AG09309 (cell line): ENCODE measurements around the gene STK32C.
"Not testable (repeated sequence)": the region's sequence is repeated elsewhere in the genome, so short reads cannot be mapped to it uniquely, and the experiment has no call there.

Source experiments
- DNase-seq: peaks from one replicate; pipeline ENCODE4 v3.0.0-alpha.2; 2010; ENCODE audit warnings: low read depth
- H3K4me3 ChIP-seq: 2 replicates; pipeline ENCODE4 v1.5.1; 2011; ENCODE audit warnings: mild to moderate bottlenecking, low read depth, low read length, moderate library complexity; ENCODE audit not compliant: control insufficient read depth
- CTCF ChIP-seq: IDR thresholded peaks from 2 replicates; pipeline ENCODE4 v1.5.1; 2011; ENCODE audit warnings: mild to moderate bottlenecking, low read depth, low read length, inconsistent platforms; ENCODE audit not compliant: insufficient read depth, control insufficient read depth; ENCODE audit errors: missing control alignments

STK32C gene

GRCh38 chr10:132272231-132272971 is 35.3 kb downstream of the STK32C start:
- DNase-seq, result peak; percentile 38
- TF ChIP-seq CTCF, result no peak
- no peak overlapping the region for H3K4me3 ChIP-seq

DNA sequence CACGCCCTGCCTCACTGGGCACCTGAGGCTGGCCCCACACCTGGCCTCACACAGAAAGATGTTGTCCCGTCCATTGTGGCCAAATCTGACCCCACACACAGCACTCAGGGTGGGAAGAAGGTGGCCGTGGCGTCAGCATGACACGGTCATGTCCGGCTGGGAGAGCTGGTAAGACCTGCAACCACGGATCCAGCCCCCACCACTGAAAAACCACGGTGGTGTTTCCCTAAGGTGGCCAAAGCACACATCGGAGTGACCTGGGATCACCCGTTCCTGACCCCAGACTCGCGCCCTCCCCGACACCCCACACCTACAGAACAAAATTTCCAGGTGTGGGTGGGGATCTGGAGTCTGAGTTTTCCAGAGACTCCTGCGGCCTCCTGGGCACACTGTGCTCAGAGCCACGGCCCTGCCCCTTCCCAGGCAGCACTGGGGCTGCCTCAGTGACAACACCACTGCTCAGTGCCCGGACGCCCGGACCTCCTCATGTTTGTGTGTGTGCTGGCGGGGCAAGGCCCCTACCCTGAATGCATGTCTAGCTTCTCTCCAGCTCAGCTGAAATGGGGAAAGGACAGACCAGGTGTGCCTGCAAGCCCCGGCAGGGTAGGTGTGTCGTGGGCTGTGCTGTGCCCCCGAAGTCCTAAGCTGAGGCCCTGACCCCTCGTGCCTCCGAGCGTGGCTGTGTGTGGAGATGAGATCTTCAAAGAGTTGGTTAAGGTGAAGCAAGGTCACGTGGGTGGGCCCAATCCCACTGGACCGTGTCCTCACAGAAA is 36.1 kb downstream of the STK32C start:
- H3K4me3 ChIP-seq, result no peak overlapping the region
- no peak for TF ChIP-seq CTCF
- DNase-seq, result no peak

DNA sequence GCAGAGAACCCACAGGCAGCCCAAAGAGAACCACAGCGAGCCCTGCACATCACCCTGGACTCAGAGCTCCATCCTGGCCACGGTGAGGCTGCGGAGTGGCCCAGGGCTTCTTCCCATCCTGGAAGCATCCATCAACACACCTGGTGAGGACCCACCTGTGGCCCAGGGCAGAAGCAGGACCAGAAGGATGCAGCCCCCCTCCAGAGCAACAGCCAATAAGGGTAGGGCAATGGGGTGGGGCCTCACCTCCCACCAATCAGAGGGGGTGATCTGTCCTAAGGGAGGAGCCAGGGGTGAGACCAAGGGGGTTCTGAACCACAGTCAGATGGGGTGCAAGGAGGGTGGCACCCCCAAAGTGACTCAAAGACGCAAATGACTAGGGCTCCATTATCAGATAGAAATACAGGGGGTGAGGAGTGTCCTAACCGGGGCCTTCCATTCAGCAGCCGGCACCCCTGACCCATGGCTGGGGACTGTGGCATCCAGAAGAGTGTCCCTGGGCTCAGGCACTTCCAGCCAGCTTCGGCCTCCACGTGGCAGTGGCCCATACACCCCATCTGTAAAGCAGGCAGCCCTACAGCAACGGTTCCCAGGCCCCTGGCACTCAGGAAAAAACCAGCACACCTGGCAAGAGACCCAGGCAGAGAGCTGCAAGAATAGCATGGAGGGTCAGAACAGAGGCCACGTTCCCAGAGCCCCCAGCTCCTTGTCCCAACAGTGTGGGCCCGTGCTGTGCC is 36.9 kb downstream of the STK32C start:
- H3K4me3 ChIP-seq, result no peak overlapping the region

DNA sequence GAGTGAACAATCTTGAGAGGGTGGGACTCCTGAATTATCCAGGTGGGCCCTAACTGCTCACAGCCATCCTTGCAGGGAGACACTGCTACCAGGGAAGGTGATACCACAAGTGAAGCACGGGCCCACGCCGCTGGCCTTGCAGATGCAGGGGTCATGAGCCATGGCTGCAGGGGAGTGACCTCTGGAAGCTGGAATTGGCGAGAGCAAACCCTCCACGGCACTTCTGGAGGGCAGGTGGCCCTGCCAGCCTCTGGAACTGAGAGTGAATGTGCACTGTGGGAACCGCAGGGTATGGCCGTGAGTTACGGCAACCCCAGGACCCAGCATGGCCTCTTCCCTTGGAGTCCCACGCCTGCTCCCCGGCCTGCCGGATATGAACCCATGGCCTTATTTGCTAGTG is 37.5 kb downstream of the STK32C start:
- H3K4me3 ChIP-seq, result no peak overlapping the region
- no peak for DNase-seq
- TF ChIP-seq CTCF, result no peak

More for the DNA sequence above, 36.9 kb downstream of the STK32C start:
- DNase-seq, result no peak
- TF ChIP-seq CTCF, result no peak

DNA sequence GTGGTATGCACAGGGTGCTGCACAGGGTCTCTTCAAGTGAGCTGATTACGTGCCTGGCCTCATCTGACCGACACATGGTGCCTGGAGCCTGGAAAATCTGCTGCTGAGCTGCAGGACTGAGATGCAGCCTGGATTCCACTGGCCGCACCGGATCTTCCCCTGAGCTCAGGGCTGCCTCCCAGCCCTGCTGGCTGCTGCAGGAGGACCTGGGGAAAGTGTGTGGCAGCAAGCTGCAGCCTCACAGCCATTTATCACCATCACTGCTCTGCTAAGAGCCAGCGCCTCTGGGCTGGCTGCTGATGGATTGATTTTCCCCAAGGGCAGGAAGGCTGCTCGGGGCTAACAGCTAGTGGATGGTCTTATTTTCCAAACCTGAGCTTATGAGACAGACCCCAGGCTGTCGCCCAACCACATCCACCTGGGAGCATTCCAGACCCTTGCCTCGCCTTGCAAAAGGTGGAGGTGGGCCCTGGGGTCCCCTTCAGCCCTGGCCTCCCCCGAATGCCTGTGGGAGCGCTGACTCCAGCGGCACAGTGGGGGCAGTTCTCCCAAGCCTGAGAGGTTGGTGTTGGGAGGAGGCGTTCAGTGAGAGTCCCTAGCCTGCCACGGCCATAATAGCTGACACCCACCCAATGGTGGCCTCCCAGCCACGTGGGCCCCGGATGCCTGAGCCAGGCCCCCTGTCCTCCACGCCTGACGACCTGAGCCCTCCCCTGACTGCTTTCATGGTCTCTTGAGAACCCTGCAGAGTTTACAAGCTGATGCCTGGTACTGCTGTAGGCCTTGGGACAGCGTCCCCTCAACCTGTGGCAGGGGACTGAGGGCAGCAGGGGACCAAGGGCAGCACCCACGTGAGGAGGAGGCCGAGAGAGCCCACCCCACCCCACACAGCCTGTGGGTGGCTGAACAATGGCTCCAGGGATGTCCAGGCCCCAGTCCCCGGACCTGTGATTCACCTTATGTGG is 38.2 kb downstream of the STK32C start:
- no peak for DNase-seq

GRCh38 chr10:132267916-132268315 is 39.8 kb downstream of the STK32C start:
- not testable (repeated sequence) for H3K4me3 ChIP-seq, DNase-seq

More for the DNA sequence above, 38.2 kb downstream of the STK32C start:
- no peak for TF ChIP-seq CTCF
- no peak overlapping the region for H3K4me3 ChIP-seq
